HCT116 (cell line): ENCODE data around the gene NLE1. TPM values are rescaled to one million over a fixed set of nuclear protein-coding genes. Genes with fewer than 3 reads are reported as not detected.

Experiments
- ATAC-seq: fragments of 200-7000 bp; cut with Tn5 transposase; 2 replicates; pipeline ENCODE4 v1.9.1; 2020; ENCODE audit warnings: mild to moderate bottlenecking, moderate library complexity
- BruUV-seq: library from RNA; stranded (reverse); fragments of 400-500 nt; replicated peaks from 2 replicates; lab custom pipeline; 2021; lab: Mats Ljungman, UMichigan
- CTCF ChIA-PET: fragments of 300-600 bp; sonication (Branson Sonifier 250); formaldehyde crosslinking; loops from one replicate; lab custom pipeline; 2021; ENCODE audit warnings: antibody characterized with exemption; lab: Charles Lee
- POLR2A ChIA-PET: fragments of 300-600, 350-600 bp; sonication (Branson Sonifier 250); formaldehyde crosslinking; loops from one replicate; lab custom pipeline; 2021; ENCODE audit warnings: antibody characterized with exemption; lab: Charles Lee
- RAD21 ChIA-PET, 2 experiments: fragments of 300-600 bp; sonication (Branson Sonifier 250); formaldehyde crosslinking; loops; one replicate each; lab custom pipeline; 2023; ENCODE audit warnings: low total read pairs in 2 of 2; ENCODE audit not compliant: uncharacterized antibody in 2 of 2, unreplicated experiment in 2 of 2, low non-redundant PET in 1 of 2; lab: Charles Lee
- DNase-seq: peaks from one replicate; pipeline ENCODE4 v3.0.0-alpha.2; 2010; ENCODE audit warnings: low read depth, low spot score
- H2AFZ ChIP-seq: fragments of 200-600 bp; shearing (Covaris generic), sonication (generic); 2 replicates; pipeline ENCODE4 v1.6.1; 2017; ENCODE audit warnings: low read depth, mixed run types, mixed read lengths, antibody characterized with exemption, low read length; ENCODE audit not compliant: poor library complexity, severe bottlenecking
- H3K27ac ChIP-seq: 2 replicates; pipeline ENCODE4 v1.5.1; 2012; ENCODE audit warnings: low read depth, low read length
- H3K27me3 ChIP-seq: fragments of 200-600 bp; sonication (generic); 2 replicates; pipeline ENCODE4 v1.6.1; 2016; ENCODE audit warnings: mixed run types, low read length, mixed read lengths; ENCODE audit not compliant: insufficient read depth
- H3K36me3 ChIP-seq, 2 experiments: fragments of 200-500 bp in 1 of 2; fragments of 200-600 bp in 1 of 2; sonication (Bioruptor generic) in 1 of 2; sonication (generic) in 1 of 2; 2 replicates each; pipeline versions ENCODE4 v1.5.1 to v1.6.1; 2014 to 2016; ENCODE audit warnings: low read length in 2 of 2, inconsistent platforms in 1 of 2, mixed read lengths in 1 of 2, mixed run types in 1 of 2; ENCODE audit not compliant: insufficient read depth in 2 of 2, control insufficient read depth in 1 of 2
- H3K4me1 ChIP-seq, 2 experiments: fragments of 200-600 bp in 1 of 2; sonication (generic) in 1 of 2; 2 replicates each; pipeline versions ENCODE4 v1.5.1 to v1.6.1; 2012 to 2017; ENCODE audit warnings: low read length in 2 of 2, inconsistent platforms in 1 of 2, mild to moderate bottlenecking in 1 of 2, mixed read lengths in 1 of 2, mixed run types in 1 of 2, moderate library complexity in 1 of 2; ENCODE audit not compliant: insufficient read depth in 2 of 2, control insufficient read depth in 1 of 2
- H3K4me2 ChIP-seq: fragments of 200-600 bp; sonication (generic); 2 replicates; pipeline ENCODE4 v1.6.1; 2017; ENCODE audit warnings: mixed run types, low read length, mixed read lengths
- H3K4me3 ChIP-seq, 2 experiments: fragments of 200-600 bp in 1 of 2; sonication (generic) in 1 of 2; replicated peaks in 1 of 2; 2 replicates each; pipeline ENCODE4 v1.5.1; 2011 to 2016; ENCODE audit warnings: low read length in 2 of 2, control low read depth in 1 of 2, low read depth in 1 of 2, mild to moderate bottlenecking in 1 of 2, mixed read lengths in 1 of 2, mixed run types in 1 of 2
- H3K79me2 ChIP-seq: fragments of 200-600 bp; sonication (generic); 2 replicates; pipeline ENCODE4 v1.6.1; 2017; ENCODE audit warnings: mild to moderate bottlenecking, mixed run types, low read length, moderate library complexity, mixed read lengths; ENCODE audit not compliant: insufficient read depth
- H3K9ac ChIP-seq: fragments of 200-600 bp; sonication (generic); 2 replicates; pipeline ENCODE4 v1.6.1; 2016; ENCODE audit warnings: low read length, mixed read lengths
- H3K9me2 ChIP-seq: fragments of 200-600 bp; sonication (generic), shearing (Covaris generic); 2 replicates; pipeline ENCODE4 v1.6.1; 2017; ENCODE audit warnings: mixed run types, mild to moderate bottlenecking, moderate library complexity; ENCODE audit not compliant: insufficient read depth
- H3K9me3 ChIP-seq, 2 experiments: fragments of 200-500 bp in 1 of 2; fragments of 200-600 bp in 1 of 2; sonication (Bioruptor generic) in 1 of 2; sonication (generic) in 1 of 2; 2 replicates each; pipeline ENCODE4 v1.6.1; 2014 to 2017; ENCODE audit warnings: low read length in 2 of 2, mixed read lengths in 2 of 2, inconsistent platforms in 1 of 2, low read depth in 1 of 2, mild to moderate bottlenecking in 1 of 2, mixed run types in 1 of 2, moderate library complexity in 1 of 2; ENCODE audit not compliant: control insufficient read depth in 1 of 2, insufficient read depth in 1 of 2
- H4K20me1 ChIP-seq: fragments of 200-600 bp; sonication (generic), shearing (Covaris generic); 2 replicates; pipeline ENCODE4 v1.6.1; 2017; ENCODE audit warnings: mixed run types, mild to moderate bottlenecking, moderate library complexity; ENCODE audit not compliant: insufficient read depth
- CBX3 ChIP-seq: IDR thresholded peaks from 2 replicates; pipeline ENCODE4 v1.6.1; 2012; ENCODE audit warnings: low read depth
- CTCF ChIP-seq, 3 experiments: fragments of 200-600 bp in 1 of 3; sonication (generic) in 1 of 3; IDR thresholded peaks in 2 of 3; conservative IDR thresholded peaks in 1 of 3; 2 replicates each; pipeline ENCODE4 v1.5.1; 2012 to 2017; ENCODE audit warnings: low read depth in 2 of 3, low read length in 2 of 3, antibody characterized with exemption in 1 of 3, borderline replicate concordance in 1 of 3, control low read depth in 1 of 3, mild to moderate bottlenecking in 1 of 3, mixed read lengths in 1 of 3, mixed run types in 1 of 3, moderate library complexity in 1 of 3; ENCODE audit not compliant: insufficient read depth in 1 of 3
- ELF1 ChIP-seq: IDR thresholded peaks from 2 replicates; pipeline ENCODE4 v1.6.1; 2012; ENCODE audit warnings: low read depth, borderline replicate concordance
- EZH2phosphoT487 ChIP-seq: fragments of 200-600 bp; IDR thresholded peaks from 2 replicates; pipeline ENCODE4 v1.6.1; 2018; ENCODE audit warnings: antibody characterized with exemption, borderline replicate concordance
- FOSL1 ChIP-seq: IDR thresholded peaks from 2 replicates; pipeline ENCODE4 v1.6.1; 2012; ENCODE audit warnings: low read depth
- JUND ChIP-seq: IDR thresholded peaks from 2 replicates; pipeline ENCODE4 v1.6.1; 2012
- POLR2AphosphoS5 ChIP-seq: IDR thresholded peaks from 2 replicates; pipeline ENCODE4 v1.6.1; 2011; ENCODE audit warnings: mild to moderate bottlenecking, low read depth, low read length, moderate library complexity
- RAD21 ChIP-seq: IDR thresholded peaks from 2 replicates; pipeline ENCODE4 v1.6.1; 2012; ENCODE audit warnings: low read depth, mild to moderate bottlenecking
- SIN3A ChIP-seq: IDR thresholded peaks from 2 replicates; pipeline ENCODE4 v1.6.1; 2012; ENCODE audit warnings: low read depth
- SRF ChIP-seq: IDR thresholded peaks from 2 replicates; pipeline ENCODE4 v1.6.1; 2012; ENCODE audit warnings: low read depth
- TCF7L2 ChIP-seq: IDR thresholded peaks from 2 replicates; pipeline ENCODE4 v1.7.0; 2011; ENCODE audit warnings: borderline replicate concordance, inconsistent platforms; ENCODE audit not compliant: insufficient read depth, insufficient read length; ENCODE audit errors: extremely low read depth
- YY1 ChIP-seq: IDR thresholded peaks from 2 replicates; pipeline ENCODE4 v1.6.1; 2011; ENCODE audit warnings: low read length, low read depth, moderate library complexity, mild to moderate bottlenecking; ENCODE audit not compliant: insufficient replicate concordance; ENCODE audit errors: extremely low read depth
- ZFX ChIP-seq: fragments of 450-650 bp; IDR thresholded peaks from 2 replicates; pipeline ENCODE4 v1.6.1; 2017
- ZNF274 ChIP-seq: fragments of 200-500 bp; sonication (Bioruptor generic); IDR thresholded peaks from 2 replicates; pipeline ENCODE4 v1.6.1; 2014; ENCODE audit warnings: mild to moderate bottlenecking, low read depth, low read length, inconsistent platforms
- intact Hi-C: fragments of 100-400 bp; cut with micrococcal nuclease; formaldehyde crosslinking; loops from 2 replicates; pipeline ENCODE4 v1.10.0; 2022
- total RNA-seq: library from RNA; stranded (reverse); gene quantifications from one replicate; pipeline ENCODE4 v1.2.1, GENCODE V29; 2021; ENCODE audit not compliant: unreplicated experiment
- TF ChIP-seq, protein P1 (sequence below): IDR thresholded peaks from 2 replicates; pipeline ENCODE4 v1.6.1; 2011; ENCODE audit warnings: mild to moderate bottlenecking, low read length, moderate library complexity; ENCODE audit not compliant: insufficient replicate concordance; ENCODE audit errors: extremely low read depth
- TF ChIP-seq, protein P2 (sequence below): IDR thresholded peaks from 2 replicates; pipeline ENCODE4 v1.6.1; 2012

Gene NLE1
- total RNA-seq, 1 experiment from 2014 or later = 55.5 TPM

- BruUV-seq = no TSS peak
- H3K4me3 ChIP-seq = no peak overlapping the region
Measured at GRCh38 chr17:35188111-35188510, 46.0 kb upstream of the NLE1 start.

More at GRCh38 chr17:35188111-35188510, 46.0 kb upstream of the NLE1 start:
- Histone ChIP-seq H3K4me1 (no peaks in the 10 kb centered on the region), H4K20me1 (no peaks in the 10 kb centered on the region), H3K9me2 (no peaks in the 10 kb centered on the region), H2AFZ (no peak overlapping the region), H3K9ac (no peak overlapping the region), H3K27ac (no peak overlapping the region), H3K27me3 (peaks cover 31% of the 10 kb centered on the region), H3K4me2 (no peak overlapping the region), H3K36me3 (no peaks in the 10 kb centered on the region), H3K9me3 (no peaks in the 10 kb centered on the region), H3K79me2 (no peaks in the 10 kb centered on the region)
- CTCF ChIA-PET = no interaction called here
- RAD21 ChIA-PET = no interaction called here
- DNase-seq = no peak
- intact Hi-C loops = no loop called here
- POLR2A ChIA-PET = no interaction called here
- no peak for ATAC-seq
- TF ChIP-seq RAD21 (no peak), YY1 (no peak), ZFX (no peak), CTCF (IDR thresholded peaks at IDR 0.05 in 2 of 3, conservative IDR thresholded peaks at IDR 0.05 in 1 of 3; ENCODE audit: borderline replicate concordance in 1 of 3, insufficient read depth in 1 of 3, low read depth in 2 of 3, low read length in 2 of 3) (no peak), ZNF274 (no peak), ELF1 (no peak), FOSL1 (no peak), SIN3A (no peak), SRF (no peak), EZH2phosphoT487 (no peak), CBX3 (no peak), POLR2AphosphoS5 (no peak), JUND (no peak), TCF7L2 (no peak)
- TF ChIP-seq, protein P1, sequence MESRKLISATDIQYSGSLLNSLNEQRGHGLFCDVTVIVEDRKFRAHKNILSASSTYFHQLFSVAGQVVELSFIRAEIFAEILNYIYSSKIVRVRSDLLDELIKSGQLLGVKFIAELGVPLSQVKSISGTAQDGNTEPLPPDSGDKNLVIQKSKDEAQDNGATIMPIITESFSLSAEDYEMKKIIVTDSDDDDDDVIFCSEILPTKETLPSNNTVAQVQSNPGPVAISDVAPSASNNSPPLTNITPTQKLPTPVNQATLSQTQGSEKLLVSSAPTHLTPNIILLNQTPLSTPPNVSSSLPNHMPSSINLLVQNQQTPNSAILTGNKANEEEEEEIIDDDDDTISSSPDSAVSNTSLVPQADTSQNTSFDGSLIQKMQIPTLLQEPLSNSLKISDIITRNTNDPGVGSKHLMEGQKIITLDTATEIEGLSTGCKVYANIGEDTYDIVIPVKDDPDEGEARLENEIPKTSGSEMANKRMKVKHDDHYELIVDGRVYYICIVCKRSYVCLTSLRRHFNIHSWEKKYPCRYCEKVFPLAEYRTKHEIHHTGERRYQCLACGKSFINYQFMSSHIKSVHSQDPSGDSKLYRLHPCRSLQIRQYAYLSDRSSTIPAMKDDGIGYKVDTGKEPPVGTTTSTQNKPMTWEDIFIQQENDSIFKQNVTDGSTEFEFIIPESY = no peak
- TF ChIP-seq, protein P2, sequence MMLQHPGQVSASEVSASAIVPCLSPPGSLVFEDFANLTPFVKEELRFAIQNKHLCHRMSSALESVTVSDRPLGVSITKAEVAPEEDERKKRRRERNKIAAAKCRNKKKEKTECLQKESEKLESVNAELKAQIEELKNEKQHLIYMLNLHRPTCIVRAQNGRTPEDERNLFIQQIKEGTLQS = no peak
